ENCODE measurements around the gene SCD.

Gene SCD

DNA sequence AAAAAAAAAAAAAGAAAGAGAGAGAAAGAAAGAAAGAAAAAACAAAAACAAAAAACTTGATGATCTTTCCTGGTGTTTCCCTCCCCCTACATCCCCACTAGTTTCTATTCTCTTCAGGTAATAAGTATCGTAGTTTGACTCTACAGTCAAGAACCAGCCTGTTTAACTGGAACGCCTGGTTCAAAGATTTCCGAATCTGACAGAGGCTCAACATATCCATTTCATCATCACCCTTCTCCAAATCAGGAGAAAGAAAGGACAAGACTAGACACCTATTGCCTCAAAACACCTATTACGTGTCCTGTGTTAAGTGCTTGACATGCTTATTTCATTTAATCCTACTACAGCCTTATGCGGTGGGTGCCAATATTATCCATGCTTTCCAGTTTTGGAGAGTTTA is 40.2 kb upstream of the SCD start:
- H3K9ac ChIP-seq = no peak overlapping the region
- no peaks in the 10 kb centered on the region for H3K9me3 ChIP-seq (ENCODE audit: control insufficient read depth, low read length)
- no peak overlapping the region for H3K4me2 ChIP-seq (ENCODE audit: low read length)
- H3K4me1 ChIP-seq = no peaks in the 10 kb centered on the region
- no peak overlapping the region for H3K4me3 ChIP-seq (ENCODE audit: low read depth, low read length)
- no peak overlapping the region for H3K27ac ChIP-seq
- no peak overlapping the region for H2AFZ ChIP-seq
- no peaks in the 10 kb centered on the region for H3K79me2 ChIP-seq
- no peaks in the 10 kb centered on the region for H3K36me3 ChIP-seq (ENCODE audit: control insufficient read depth, insufficient read depth, low read length)
- TF ChIP-seq, protein P1, sequence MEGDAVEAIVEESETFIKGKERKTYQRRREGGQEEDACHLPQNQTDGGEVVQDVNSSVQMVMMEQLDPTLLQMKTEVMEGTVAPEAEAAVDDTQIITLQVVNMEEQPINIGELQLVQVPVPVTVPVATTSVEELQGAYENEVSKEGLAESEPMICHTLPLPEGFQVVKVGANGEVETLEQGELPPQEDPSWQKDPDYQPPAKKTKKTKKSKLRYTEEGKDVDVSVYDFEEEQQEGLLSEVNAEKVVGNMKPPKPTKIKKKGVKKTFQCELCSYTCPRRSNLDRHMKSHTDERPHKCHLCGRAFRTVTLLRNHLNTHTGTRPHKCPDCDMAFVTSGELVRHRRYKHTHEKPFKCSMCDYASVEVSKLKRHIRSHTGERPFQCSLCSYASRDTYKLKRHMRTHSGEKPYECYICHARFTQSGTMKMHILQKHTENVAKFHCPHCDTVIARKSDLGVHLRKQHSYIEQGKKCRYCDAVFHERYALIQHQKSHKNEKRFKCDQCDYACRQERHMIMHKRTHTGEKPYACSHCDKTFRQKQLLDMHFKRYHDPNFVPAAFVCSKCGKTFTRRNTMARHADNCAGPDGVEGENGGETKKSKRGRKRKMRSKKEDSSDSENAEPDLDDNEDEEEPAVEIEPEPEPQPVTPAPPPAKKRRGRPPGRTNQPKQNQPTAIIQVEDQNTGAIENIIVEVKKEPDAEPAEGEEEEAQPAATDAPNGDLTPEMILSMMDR (IDR thresholded peaks at IDR 0.05) = no peak
- H3K27me3 ChIP-seq (ENCODE audit: control insufficient read depth, insufficient read depth, low read length) = no peaks in the 10 kb centered on the region

GRCh38 chr10:100307684-100308083 is 39.3 kb upstream of the SCD start:
- no peak overlapping the region for H3K27ac ChIP-seq
- no peaks in the 10 kb centered on the region for H3K9me3 ChIP-seq (ENCODE audit: control insufficient read depth, low read length)
- H3K4me3 ChIP-seq (ENCODE audit: low read depth, low read length) = no peak overlapping the region
- H3K27me3 ChIP-seq (ENCODE audit: control insufficient read depth, insufficient read depth, low read length) = no peaks in the 10 kb centered on the region
- no peaks in the 10 kb centered on the region for H3K79me2 ChIP-seq
- TF ChIP-seq, protein P1 (IDR thresholded peaks at IDR 0.05) = no peak
- no peak overlapping the region for H3K9ac ChIP-seq
- H3K4me2 ChIP-seq (ENCODE audit: low read length) = no peak overlapping the region
- no peaks in the 10 kb centered on the region for H3K36me3 ChIP-seq (ENCODE audit: control insufficient read depth, insufficient read depth, low read length)
- no peak overlapping the region for H2AFZ ChIP-seq
- H3K4me1 ChIP-seq = no peaks in the 10 kb centered on the region

GRCh38 chr10:100311298-100311697 is 35.7 kb upstream of the SCD start:
- no peaks in the 10 kb centered on the region for H3K36me3 ChIP-seq (ENCODE audit: control insufficient read depth, insufficient read depth, low read length)
- H3K4me2 ChIP-seq (ENCODE audit: low read length) = no peak overlapping the region
- H3K79me2 ChIP-seq = no peaks in the 10 kb centered on the region
- no peaks in the 10 kb centered on the region for H3K4me1 ChIP-seq
- no peak overlapping the region for H2AFZ ChIP-seq
- TF ChIP-seq, protein P1 (IDR thresholded peaks at IDR 0.05) = no peak
- no peak overlapping the region for H3K4me3 ChIP-seq (ENCODE audit: low read depth, low read length)
- no peak overlapping the region for H3K27ac ChIP-seq
- no peaks in the 10 kb centered on the region for H3K27me3 ChIP-seq (ENCODE audit: control insufficient read depth, insufficient read depth, low read length)
- H3K9me3 ChIP-seq (ENCODE audit: control insufficient read depth, low read length) = no peaks in the 10 kb centered on the region
- no peak overlapping the region for H3K9ac ChIP-seq

DNA sequence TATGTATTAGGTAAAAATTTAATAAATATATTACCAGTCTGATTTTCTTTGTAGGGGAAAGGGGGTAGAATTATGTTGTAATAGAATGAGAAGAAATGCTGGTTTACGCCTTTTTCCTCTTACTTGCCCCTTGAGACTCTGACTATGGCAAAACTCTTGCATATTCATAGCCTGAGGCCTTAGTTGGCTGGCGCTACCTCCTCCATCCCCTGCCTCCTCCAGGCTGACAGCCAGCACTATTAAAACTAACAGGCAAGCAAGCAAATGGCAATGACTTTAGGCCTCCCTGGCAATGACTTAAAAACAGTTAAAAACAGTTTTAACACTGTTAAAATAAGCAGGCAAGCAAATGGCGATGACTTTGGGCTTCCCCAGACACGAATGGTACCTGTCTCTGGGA is 31.4 kb upstream of the SCD start:
- no peaks in the 10 kb centered on the region for H3K36me3 ChIP-seq (ENCODE audit: control insufficient read depth, insufficient read depth, low read length)
- no peaks in the 10 kb centered on the region for H3K9me3 ChIP-seq (ENCODE audit: control insufficient read depth, low read length)
- H3K79me2 ChIP-seq = no peaks in the 10 kb centered on the region
- no peak overlapping the region for H2AFZ ChIP-seq
- H3K4me2 ChIP-seq (ENCODE audit: low read length) = no peak overlapping the region
- TF ChIP-seq, protein P1 (IDR thresholded peaks at IDR 0.05) = no peak
- no peak overlapping the region for H3K4me3 ChIP-seq (ENCODE audit: low read depth, low read length)
- H3K27ac ChIP-seq = no peak overlapping the region
- H3K4me1 ChIP-seq = no peaks in the 10 kb centered on the region
- H3K9ac ChIP-seq = no peak overlapping the region
- no peaks in the 10 kb centered on the region for H3K27me3 ChIP-seq (ENCODE audit: control insufficient read depth, insufficient read depth, low read length)

GRCh38 chr10:100318207-100318606 is 28.8 kb upstream of the SCD start:
- H3K4me3 ChIP-seq (ENCODE audit: low read depth, low read length) = no peak overlapping the region
- no peak overlapping the region for H3K4me2 ChIP-seq (ENCODE audit: low read length)
- no peak overlapping the region for H3K9ac ChIP-seq
- no peaks in the 10 kb centered on the region for H3K9me3 ChIP-seq (ENCODE audit: control insufficient read depth, low read length)
- H3K27me3 ChIP-seq (ENCODE audit: control insufficient read depth, insufficient read depth, low read length) = no peaks in the 10 kb centered on the region
- TF ChIP-seq, protein P1 (IDR thresholded peaks at IDR 0.05) = no peak
- H3K79me2 ChIP-seq = no peaks in the 10 kb centered on the region
- no peak overlapping the region for H3K27ac ChIP-seq
- H3K36me3 ChIP-seq (ENCODE audit: control insufficient read depth, insufficient read depth, low read length) = no peaks in the 10 kb centered on the region
- H2AFZ ChIP-seq = no peak overlapping the region
- H3K4me1 ChIP-seq = no peaks in the 10 kb centered on the region

All from parathyroid adenoma (tissue), 2 donors.